ENCODE data around the gene OLFML1. TPM values are rescaled to one million over a fixed set of nuclear protein-coding genes. Genes with fewer than 3 reads are reported as not detected.

OLFML1 gene
- total RNA-seq, 1 experiment from 2014 or later: not detected

GRCh38 chr11:7543302-7543701 is 58.0 kb downstream of the OLFML1 start:
- Histone ChIP-seq H4K5ac (ENCODE audit: insufficient read length, low read depth, low read length) (no peak overlapping the region), H3K27ac (ENCODE audit: insufficient read length, low read depth, low read length) (no peak overlapping the region), H3K23ac (ENCODE audit: insufficient read length, low read depth, low read length) (no peak overlapping the region), H3K4me1 (ENCODE audit: insufficient read depth, low read length) (peaks cover 4% of the 10 kb centered on the region; the same call in 1 of the 2 replicates), H3T11ph (ENCODE audit: low read length) (no peak overlapping the region), H2BK120ac (ENCODE audit: low read depth, low read length, poor library complexity, severe bottlenecking) (no peak overlapping the region), H3K27me3 (ENCODE audit: insufficient read depth, low read length) (no peaks in the 10 kb centered on the region), H3K9me3 (ENCODE audit: control insufficient read depth, low read depth, low read length) (no peaks in the 10 kb centered on the region), H3K4ac (ENCODE audit: low read depth, low read length) (no peak overlapping the region), H3K9ac (ENCODE audit: extremely low read depth, insufficient read length, low read length) (no peak overlapping the region), H3K56ac (ENCODE audit: insufficient read length, low read depth, low read length) (no peak overlapping the region), H2BK20ac (ENCODE audit: low read depth, low read length, poor library complexity, severe bottlenecking) (no peak overlapping the region), H2BK12ac (ENCODE audit: insufficient read length, low read depth, low read length) (no peak overlapping the region), H3K79me2 (ENCODE audit: insufficient read depth, low read length) (no peaks in the 10 kb centered on the region), H2AK5ac (ENCODE audit: insufficient read length, low read length) (no peak overlapping the region), H2BK5ac (ENCODE audit: insufficient read length, low read length) (no peak overlapping the region), H3K23me2 (ENCODE audit: insufficient read length, low read depth, low read length, poor library complexity, severe bottlenecking) (no peaks in the 10 kb centered on the region), H4K20me1 (ENCODE audit: control insufficient read depth, insufficient read depth, insufficient read length) (no peaks in the 10 kb centered on the region), H2BK15ac (ENCODE audit: low read depth, low read length) (no peak overlapping the region), H4K91ac (ENCODE audit: insufficient read length, low read depth, low read length) (no peak overlapping the region), H3K79me1 (ENCODE audit: insufficient read depth, low read depth, low read length, poor library complexity, severe bottlenecking) (no peaks in the 10 kb centered on the region), H3K4me2 (ENCODE audit: insufficient read depth, insufficient read length, low read length) (no peak overlapping the region), H3K14ac (ENCODE audit: insufficient read depth, low read length) (no peak overlapping the region; the same call in 1 of the 2 replicates), H4K8ac (replicated peaks; ENCODE audit: insufficient read length, low read depth, low read length) (no peak overlapping the region), H2AFZ (ENCODE audit: low read length) (no peak overlapping the region), H3K18ac (ENCODE audit: insufficient read length, low read depth, low read length) (no peak overlapping the region)
- no peaks in the 10 kb centered on the region for H3K36me3 Mint-ChIP-seq (ENCODE audit: insufficient read depth in 1 of 3, low read depth in 3 of 3)
- H3K9me3 Mint-ChIP-seq: no peaks in the 10 kb centered on the region
- H3K4me3 Mint-ChIP-seq: no peak overlapping the region
- H3K27me3 Mint-ChIP-seq (ENCODE audit: low read depth): no peaks in the 10 kb centered on the region
- no CpG with 5 or more reads among the region's 1 CpG for WGBS (ENCODE audit: extremely low coverage, insufficient read length, low lambda C conversion rate)
- TF ChIP-seq, protein P1, sequence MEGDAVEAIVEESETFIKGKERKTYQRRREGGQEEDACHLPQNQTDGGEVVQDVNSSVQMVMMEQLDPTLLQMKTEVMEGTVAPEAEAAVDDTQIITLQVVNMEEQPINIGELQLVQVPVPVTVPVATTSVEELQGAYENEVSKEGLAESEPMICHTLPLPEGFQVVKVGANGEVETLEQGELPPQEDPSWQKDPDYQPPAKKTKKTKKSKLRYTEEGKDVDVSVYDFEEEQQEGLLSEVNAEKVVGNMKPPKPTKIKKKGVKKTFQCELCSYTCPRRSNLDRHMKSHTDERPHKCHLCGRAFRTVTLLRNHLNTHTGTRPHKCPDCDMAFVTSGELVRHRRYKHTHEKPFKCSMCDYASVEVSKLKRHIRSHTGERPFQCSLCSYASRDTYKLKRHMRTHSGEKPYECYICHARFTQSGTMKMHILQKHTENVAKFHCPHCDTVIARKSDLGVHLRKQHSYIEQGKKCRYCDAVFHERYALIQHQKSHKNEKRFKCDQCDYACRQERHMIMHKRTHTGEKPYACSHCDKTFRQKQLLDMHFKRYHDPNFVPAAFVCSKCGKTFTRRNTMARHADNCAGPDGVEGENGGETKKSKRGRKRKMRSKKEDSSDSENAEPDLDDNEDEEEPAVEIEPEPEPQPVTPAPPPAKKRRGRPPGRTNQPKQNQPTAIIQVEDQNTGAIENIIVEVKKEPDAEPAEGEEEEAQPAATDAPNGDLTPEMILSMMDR (conservative IDR thresholded peaks at IDR 0.05): no peak
- DNase-seq: no peak
- H3K4me1 Mint-ChIP-seq: peaks cover 27 to 32% of the 10 kb centered on the region in 2 experiments
- no peak overlapping the region; a peak in 2 of 7 replicates for H3K27ac Mint-ChIP-seq
